GM21526 (cell line): ENCODE results near the gene KIR2DL1.
"Not testable (repeated sequence)": the region's sequence is repeated elsewhere in the genome, so short reads cannot be mapped to it uniquely, and the experiment has no call there.

ENCODE experiments used
- ATAC-seq: cut with Tn5 transposase; IDR thresholded peaks from one replicate; pipeline ENCODE4 v1.9.1; 2021; ENCODE audit warnings: moderate library complexity; ENCODE audit not compliant: unreplicated experiment, low FRiP score

KIR2DL1 gene

DNA sequence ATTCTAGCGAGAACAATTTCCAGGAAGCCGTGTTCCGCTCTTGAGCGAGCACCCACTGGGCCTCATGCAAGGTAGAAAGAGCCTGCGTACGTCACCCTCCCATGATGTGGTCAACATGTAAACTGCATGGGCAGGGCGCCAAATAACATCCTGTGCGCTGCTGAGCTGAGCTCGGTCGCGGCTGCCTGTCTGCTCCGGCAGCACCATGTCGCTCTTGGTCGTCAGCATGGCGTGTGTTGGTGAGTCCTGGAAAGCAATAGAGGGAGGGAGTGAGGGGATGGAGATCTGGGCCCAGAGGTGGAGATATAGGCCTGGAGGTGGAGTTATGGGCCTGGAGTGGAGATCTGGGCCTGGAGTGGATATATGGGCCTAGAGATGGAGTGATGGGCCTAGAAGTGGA is at the start of gene KIR2DL1:
Gene KIR2DL1 (plus strand): TSS at position 148 of the 400 bp plus-strand sequence. CDS start 58 bp downstream, at position 206.
- not testable (repeated sequence) for ATAC-seq

DNA sequence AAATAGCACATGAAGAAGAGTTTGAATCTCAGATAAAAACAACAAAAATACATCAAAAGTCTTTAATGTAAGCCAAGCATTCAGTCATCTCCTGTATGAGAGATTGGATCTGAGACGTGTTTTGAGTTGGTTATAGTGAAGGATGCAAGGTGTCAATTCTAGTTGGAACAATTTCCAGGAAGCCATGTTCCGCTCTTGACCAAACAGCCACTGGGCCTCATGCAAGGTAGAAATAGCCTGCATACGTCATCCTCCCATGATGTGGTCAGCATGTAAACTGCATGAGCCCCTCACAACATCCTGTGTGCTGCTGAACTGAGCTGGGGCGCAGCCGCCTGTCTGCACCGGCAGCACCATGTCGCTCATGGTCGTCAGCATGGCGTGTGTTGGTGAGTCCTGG is 45.5 kb upstream of the KIR2DL1 start, which contains the start of gene KIR3DL3:
Gene KIR3DL3 (plus strand): TSS at position 301 of the 400 bp plus-strand sequence. CDS start 55 bp downstream, at position 356.
- no peak for ATAC-seq

DNA sequence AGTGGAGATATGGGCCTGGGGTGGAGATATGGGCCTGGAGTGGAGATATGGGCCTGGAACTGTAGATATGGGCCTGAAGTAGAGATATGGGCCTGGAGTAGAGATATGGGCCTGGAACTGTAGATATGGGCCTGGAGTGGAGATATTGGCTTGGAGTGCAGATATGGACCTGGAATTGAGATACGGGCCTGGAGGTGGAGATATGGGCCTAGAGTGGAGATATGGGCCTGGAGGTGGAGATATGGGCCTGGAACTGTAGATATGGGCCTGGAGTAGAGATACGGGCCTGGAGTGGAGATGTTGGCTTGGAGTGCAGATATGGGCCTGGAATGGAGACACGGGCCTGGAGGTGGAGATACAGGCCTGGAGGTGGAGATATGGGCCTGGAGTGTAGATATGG is 44.9 kb upstream of the KIR2DL1 start:
- no peak for ATAC-seq

DNA sequence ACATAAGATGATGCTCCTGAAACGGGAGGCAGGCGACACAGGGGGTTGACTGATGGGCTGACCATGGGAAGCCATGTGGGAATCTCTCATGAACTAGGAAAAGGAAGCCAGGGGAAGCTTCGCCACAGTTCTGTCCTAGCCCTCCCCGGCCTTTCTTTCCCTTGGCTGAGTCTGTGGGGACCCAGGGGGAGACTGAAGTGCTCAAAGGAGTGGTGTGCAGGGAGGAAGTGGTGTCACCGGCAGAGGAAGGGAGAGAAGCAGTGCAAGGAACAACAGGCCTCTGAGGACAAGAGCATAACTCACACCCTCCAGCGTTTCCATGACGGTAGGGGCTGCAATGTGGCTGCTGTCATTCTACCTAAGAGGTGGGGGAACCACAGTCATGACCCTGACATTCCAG is 44.3 kb upstream of the KIR2DL1 start:
- ATAC-seq: no peak

DNA sequence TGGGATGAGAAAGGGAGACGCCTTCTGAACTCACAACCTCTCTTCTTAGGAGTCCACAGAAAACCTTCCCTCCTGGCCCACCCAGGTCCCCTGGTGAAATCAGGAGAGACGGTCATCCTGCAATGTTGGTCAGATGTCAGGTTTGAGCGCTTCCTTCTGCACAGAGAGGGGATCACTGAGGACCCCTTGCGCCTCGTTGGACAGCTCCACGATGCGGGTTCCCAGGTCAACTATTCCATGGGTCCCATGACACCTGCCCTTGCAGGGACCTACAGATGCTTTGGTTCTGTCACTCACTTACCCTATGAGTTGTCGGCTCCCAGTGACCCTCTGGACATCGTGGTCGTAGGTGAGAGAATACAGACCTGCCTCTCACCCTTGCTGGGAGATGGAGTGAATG is 42.0 kb upstream of the KIR2DL1 start:
- no peak for ATAC-seq

DNA sequence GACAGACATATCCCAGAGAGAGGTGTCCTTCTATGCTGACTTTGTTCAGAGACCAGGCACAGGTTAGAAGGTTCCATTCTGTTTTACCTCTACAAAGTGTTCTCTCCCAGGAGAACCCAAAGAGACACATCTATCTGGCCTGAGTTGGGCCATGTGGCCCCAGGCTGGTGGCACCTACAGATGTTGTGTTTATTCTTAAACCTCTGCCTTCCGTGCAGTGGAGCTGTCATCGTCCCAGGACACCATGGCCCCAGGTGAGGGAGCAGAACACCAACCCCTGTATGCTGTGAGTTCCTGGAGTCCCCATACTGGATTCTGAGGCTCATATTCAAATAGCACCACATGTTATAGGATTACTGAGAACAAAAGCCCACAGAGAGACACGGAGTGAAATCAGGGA is 41.4 kb upstream of the KIR2DL1 start:
- no peak for ATAC-seq

DNA sequence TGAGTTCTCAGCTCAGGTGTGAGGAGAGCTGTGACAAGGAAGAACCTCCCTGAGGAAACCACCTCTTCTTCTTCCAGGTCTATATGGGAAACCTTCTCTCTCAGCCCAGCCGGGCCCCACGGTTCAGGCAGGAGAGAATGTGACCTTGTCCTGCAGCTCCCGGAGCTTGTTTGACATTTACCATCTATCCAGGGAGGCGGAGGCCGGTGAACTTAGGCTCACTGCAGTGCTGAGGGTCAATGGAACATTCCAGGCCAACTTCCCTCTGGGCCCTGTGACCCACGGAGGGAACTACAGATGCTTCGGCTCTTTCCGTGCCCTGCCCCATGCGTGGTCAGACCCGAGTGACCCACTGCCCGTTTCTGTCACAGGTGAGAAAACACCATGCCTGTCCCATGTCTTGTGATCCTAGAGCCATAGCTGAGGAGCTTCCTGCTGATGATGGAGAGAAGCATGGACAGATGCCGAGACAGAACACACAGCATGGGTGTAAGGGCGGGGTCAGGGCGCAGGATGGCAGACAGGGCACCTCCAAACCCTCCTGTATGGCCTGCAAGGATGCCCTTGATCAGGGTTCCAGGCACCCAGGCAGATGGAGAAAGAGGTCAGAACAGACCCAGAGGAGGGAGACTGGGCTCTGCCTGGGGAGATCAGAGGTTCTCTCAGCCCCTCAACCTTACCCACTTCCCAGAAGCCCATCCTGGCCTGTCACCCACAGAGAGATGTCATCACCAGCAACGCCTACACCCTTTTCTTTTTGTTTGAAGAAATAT is 40.0 kb upstream of the KIR2DL1 start:
- no peak for ATAC-seq

DNA sequence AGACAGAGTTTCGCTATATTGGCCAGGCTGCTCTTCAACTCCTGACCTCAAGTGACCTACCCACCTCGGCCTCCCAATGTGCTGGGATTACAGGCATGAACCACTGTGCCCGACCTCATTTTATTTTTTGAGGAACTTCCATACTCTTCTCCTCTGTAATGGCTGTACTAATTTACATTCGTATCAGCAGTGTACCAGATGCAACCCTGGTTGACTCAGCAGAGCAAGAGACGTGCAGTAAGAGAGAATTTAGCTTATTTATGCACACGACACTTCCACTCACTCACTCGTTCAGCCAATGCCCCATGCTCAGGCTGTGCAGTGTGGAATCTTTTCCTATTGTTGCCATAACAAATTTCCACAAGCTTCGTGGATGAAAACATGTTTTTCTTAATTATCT is 38.4 kb upstream of the KIR2DL1 start:
- ATAC-seq: no peak

DNA sequence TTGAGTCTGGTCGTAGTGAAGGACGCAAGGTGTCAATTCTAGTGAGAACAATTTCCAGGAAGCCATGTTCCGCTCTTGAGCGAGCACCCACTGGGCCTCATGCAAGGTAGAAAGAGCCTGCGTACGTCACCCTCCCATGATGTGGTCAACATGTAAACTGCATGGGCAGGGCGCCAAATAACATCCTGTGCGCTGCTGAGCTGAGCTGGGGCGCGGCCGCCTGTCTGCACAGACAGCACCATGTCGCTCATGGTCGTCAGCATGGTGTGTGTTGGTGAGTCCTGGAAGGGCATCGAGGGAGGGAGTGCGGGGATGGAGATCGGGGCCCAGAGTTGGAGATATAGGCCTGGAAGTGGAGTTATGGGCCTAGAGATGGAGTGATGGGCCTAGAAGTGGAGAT is 31.3 kb upstream of the KIR2DL1 start, which contains the start of gene KIR2DL3:
Gene KIR2DL3 (plus strand): TSS at position 208 of the 400 bp plus-strand sequence. CDS start 33 bp downstream, at position 241.
- not testable (repeated sequence) for ATAC-seq

DNA sequence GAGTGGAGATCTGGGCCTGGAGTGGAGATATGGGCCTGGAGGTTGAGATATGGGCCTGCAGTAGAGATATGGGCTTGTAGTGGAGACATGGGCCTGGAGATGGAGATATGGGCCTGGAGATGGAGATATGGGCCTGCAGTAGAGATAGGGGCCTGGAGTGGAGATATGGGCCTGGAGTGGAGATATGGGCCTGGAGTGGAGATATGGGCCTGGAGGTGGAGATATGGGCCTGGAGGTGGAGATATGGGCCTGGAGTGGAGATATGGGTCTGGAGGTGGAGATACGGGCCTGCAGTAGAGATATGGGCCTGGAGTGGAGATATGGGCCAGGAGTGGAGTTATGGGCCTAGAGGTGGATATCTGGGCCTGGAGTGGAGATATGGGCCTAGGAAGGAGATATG is 30.9 kb upstream of the KIR2DL1 start:
- no peak for ATAC-seq

DNA sequence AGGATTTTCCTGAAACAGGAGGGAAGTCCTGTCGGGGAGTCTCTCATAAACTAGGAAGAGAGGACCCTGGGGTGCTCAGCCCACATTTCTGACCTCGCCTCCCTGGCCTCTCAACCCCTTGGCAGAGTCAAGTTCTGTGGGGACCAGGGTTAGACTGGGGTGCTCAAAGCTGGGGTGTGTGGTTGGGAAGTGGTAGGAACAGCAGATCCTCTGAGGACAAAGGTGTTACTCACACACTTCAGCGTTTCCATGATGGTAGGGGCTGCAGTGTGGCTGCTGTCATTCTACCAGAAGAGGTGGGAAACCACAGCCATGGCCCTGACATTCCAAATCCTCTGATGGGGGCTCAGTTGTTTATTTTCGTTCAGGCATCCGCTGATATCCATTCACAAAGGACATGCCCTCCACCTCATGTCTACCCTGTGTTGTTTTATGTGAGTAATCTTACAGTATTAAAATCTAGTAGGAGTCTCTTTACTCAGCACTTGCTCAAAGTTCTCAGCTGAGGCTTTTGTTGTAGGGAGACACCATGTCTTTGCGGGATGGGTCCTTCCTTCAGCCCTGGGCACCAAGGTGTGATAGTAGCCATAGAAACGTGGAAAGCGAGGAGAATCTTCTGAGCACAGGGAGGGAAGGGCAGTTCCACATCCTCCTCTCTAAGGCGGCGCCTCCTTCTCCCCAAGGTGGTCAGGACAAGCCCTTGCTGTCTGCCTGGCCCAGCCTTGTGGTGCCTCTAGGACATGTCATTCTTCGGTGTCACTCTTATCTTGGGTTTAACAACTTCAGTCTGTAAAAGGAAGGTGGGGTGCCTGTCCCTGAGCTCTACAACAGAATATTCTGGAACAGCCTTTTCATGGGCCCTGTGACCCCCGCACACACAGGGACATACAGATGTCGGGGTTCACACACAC is 29.8 kb upstream of the KIR2DL1 start:
- ATAC-seq: no peak

DNA sequence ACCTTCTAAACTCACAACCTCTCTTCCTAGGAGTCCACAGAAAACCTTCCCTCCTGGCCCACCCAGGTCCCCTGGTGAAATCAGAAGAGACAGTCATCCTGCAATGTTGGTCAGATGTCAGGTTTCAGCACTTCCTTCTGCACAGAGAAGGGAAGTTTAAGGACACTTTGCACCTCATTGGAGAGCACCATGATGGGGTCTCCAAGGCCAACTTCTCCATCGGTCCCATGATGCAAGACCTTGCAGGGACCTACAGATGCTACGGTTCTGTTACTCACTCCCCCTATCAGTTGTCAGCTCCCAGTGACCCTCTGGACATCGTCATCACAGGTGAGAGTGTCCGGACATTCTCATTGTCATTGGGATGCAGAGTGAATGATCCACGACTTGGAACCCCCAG is 27.6 kb upstream of the KIR2DL1 start:
- not testable (repeated sequence) for ATAC-seq

DNA sequence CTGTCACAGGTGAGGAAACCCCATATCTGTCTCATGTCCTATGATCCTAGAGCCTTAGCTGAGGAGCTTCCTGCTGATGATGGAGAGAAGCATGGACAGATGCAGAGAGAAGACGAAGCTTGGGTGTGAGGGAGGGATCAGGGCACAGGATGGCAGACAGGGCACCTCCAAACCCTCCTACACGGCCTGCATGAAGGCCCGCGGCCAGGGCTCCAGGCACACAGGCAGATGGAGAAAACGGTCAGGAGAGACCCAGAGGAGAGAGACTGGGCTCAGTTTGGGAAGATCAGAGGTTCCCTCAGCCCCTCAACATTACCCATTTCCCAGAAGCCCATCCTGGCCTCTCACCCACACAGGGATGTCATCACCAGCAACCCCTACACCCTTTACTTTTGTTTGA is 25.5 kb upstream of the KIR2DL1 start:
- ATAC-seq: not testable (repeated sequence)

DNA sequence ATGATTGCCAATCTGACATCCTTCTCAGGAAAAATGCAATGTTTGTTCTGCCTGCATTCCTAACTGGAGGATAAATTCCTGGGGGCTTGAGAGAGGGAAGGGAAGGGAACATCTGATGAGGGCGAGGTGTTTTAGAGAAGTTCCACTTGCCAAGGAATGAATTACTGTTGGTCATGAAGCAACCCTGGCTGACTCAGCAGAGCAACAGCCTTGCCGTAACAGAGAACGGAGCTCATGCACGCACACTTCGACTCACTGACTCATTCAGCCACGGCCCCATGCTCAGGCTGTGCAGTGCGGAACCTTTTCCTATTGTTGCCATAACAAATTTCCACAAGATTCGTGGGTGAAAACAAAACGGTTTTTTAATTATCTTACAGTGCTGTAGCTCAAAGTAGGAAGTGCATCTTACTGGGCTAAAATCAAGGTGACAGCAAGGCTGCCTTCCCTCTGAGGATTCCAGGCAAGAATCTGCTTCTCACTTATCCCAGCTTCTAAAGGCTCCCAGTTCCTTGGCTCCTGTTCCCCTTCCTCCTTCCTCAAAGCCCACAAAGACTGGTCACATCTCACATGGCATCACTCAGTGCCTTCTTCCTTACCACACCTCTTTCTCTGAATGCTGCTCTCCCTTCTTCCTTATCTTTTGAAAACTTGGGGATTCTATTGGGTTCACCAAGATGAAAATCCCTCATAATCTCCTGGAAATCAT is 21.8 kb upstream of the KIR2DL1 start:
- not testable (repeated sequence) for ATAC-seq

DNA sequence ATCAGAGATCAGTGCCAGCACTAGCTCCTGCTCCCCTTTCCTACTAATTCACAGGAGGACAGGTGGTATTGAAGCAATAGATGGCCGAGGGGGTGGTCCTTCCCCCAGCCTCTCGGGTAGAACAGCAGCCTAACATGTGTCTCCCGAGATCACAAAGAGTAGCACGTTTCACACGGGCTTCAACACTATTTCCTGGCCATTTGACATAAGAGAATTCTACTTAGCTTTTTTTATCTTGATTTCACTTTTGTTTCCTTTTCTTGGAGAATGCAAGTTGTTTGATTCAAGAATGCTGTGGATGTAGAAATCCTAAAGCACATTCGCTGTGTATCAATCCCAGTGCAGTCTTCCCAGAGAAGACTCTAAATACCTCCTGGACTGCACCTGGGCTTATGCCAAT is 19.3 kb upstream of the KIR2DL1 start:
- ATAC-seq: not testable (repeated sequence)

DNA sequence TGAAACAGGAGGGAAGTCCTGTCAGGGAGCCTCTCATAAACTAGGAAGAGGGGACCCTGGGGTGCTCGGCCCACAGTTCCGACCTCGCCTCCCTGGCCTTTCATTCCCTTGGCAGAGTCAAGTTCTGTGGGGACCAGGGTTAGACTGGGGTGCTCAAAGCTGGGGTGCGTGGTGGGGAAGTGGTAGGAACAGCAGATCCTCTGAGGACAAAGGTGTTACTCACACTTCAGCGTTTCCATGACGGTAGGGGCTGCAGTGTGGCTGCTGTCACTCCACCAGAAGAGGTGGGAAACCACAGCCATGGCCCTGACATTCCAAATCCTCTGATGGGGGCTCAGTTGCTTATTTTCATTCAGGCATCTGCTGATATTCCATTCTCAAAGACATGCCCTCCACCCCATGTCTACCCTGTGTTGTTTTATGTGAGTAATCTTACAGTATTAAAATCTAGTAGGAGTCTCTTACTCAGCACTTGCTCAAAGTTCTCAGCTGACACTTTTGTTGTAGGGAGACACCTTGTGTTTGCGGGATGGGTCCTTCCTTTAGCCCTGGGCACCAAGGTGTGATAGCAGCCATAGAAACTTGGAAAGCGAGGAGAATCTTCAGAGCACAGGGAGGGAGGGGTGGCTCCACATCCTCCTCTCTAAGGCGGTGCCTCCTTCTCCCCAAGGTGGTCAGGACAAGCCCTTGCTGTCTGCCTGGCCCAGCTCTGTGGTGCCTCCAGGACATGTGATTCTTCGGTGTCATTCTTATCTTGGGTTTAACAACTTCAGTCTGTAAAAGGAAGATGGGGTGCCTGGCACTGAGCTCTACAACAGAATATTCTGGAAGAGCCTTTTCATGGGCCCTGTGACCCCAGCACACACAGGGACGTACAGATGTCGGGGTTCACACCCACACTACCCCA is 13.1 kb upstream of the KIR2DL1 start:
- not testable (repeated sequence) for ATAC-seq

DNA sequence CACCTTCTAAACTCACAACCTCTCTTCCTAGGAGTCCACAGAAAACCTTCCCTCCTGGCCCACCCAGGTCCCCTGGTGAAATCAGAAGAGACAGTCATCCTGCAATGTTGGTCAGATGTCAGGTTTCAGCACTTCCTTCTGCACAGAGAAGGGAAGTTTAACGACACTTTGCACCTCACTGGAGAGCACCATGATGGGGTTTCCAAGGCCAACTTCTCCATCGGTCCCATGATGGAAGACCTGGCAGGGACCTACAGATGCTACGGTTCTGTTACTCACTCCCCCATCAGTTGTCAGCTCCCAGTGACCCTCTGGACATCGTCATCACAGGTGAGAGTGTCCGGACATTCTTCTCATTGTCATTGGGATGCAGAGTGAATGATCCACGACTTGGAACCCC is 11.0 kb upstream of the KIR2DL1 start:
- not testable (repeated sequence) for ATAC-seq

DNA sequence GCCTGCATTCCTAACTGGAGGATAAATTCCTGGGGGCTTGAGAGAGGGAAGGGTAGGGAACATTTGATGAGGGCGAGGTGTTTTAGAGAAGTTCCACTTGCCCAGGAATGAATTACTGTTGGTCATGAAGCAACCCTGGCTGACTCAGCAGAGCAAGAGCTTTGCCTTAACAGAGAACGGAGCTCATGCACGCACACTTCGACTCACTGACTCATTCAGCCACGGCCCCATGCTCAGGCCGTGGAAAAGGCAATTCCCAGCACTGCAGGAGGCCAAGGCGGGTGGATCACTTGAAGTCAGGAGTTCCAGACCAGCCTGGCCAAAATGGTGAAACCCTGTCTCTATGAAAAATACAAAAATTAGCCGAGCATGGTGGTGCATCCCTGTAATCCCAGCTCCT is 5.4 kb upstream of the KIR2DL1 start:
- not testable (repeated sequence) for ATAC-seq

DNA sequence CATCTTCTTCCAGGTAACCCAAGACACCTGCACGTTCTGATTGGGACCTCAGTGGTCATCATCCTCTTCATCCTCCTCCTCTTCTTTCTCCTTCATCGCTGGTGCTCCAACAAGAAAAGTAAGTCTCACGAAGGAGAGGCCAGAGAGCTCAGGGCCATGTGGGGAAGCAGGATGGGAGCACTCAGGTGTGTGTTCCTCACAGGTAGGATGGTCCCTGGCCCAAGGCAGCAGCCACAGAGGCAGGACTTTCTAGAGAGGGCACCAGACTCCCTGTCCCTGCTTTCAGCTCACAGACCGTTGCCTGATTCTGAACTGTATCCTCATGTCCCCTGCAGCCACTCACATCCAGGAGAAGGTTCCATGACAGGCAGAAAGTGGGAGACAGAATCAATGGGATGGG is 3.1 kb upstream of the KIR2DL1 start:
- not testable (repeated sequence) for ATAC-seq

DNA sequence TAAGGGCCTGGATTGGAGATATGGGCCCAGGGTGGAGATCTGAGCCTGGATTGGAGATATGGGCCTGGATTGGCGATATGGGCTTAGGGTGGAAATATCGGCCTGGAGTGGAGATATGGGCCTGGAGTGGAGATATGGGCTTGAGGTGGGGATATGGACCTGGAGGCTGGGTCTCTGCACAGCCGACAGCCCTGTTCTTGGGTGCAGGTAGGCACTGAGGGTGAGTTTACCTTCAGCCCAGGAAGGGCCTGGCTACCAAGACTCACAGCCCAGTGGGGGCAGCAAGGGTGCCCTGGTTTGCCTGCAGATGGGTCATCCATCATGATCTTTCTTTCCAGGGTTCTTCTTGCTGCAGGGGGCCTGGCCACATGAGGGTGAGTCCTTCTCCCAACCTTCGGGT is 918 bp downstream of the KIR2DL1 start:
- not testable (repeated sequence) for ATAC-seq
